ENCODE results near the gene MAML2.

The MAML2 gene

GRCh38 chr11:95964281-95964680 is 378.7 kb downstream of the MAML2 start:
- Mint-ChIP-seq H3K9me3 (no peaks in the 10 kb centered on the region), H3K4me1 (ENCODE audit: low read depth) (no peaks in the 10 kb centered on the region), H3K27me3 (no peaks in the 10 kb centered on the region), H3K27ac (no peak overlapping the region), H3K36me3 (ENCODE audit: low read depth) (no peaks in the 10 kb centered on the region), H3K4me3 (no peak overlapping the region)
- no peak for DNase-seq

- H3K4me1 Mint-ChIP-seq (ENCODE audit: low read depth) = no peaks in the 10 kb centered on the region
- no peaks in the 10 kb centered on the region for H3K27me3 Mint-ChIP-seq
- no peak overlapping the region for H3K4me3 Mint-ChIP-seq
- no peaks in the 10 kb centered on the region for H3K36me3 Mint-ChIP-seq (ENCODE audit: low read depth)
- H3K9me3 Mint-ChIP-seq = no peaks in the 10 kb centered on the region
- DNase-seq = no peak
- H3K27ac Mint-ChIP-seq = no peak overlapping the region
Measured at GRCh38 chr11:95961758-95962157, 381.2 kb downstream of the MAML2 start.

GRCh38 chr11:95950905-95951304 is 392.1 kb downstream of the MAML2 start:
- Mint-ChIP-seq H3K27me3 (no peaks in the 10 kb centered on the region), H3K36me3 (ENCODE audit: low read depth) (no peaks in the 10 kb centered on the region), H3K4me3 (no peak overlapping the region), H3K27ac (no peak overlapping the region), H3K4me1 (ENCODE audit: low read depth) (no peaks in the 10 kb centered on the region), H3K9me3 (peaks cover 2% of the 10 kb centered on the region)
- no peak for DNase-seq

GRCh38 chr11:95948637-95949036 is 394.4 kb downstream of the MAML2 start:
- Mint-ChIP-seq H3K4me3 (no peak overlapping the region), H3K36me3 (ENCODE audit: low read depth) (peaks cover 6% of the 10 kb centered on the region), H3K27ac (no peak overlapping the region), H3K27me3 (no peaks in the 10 kb centered on the region), H3K4me1 (ENCODE audit: low read depth) (no peaks in the 10 kb centered on the region), H3K9me3 (peaks cover 8% of the 10 kb centered on the region)
- DNase-seq = no peak

- H3K4me1 Mint-ChIP-seq (ENCODE audit: low read depth) = no peaks in the 10 kb centered on the region
- H3K27ac Mint-ChIP-seq = no peak overlapping the region
- no peak overlapping the region for H3K4me3 Mint-ChIP-seq
- no peak for DNase-seq
- no peaks in the 10 kb centered on the region for H3K27me3 Mint-ChIP-seq
- H3K9me3 Mint-ChIP-seq = peaks cover 8% of the 10 kb centered on the region
- peaks cover 6% of the 10 kb centered on the region for H3K36me3 Mint-ChIP-seq (ENCODE audit: low read depth)
Measured at GRCh38 chr11:95944623-95945022, 398.4 kb downstream of the MAML2 start.

GRCh38 chr11:95943546-95943945 is 399.4 kb downstream of the MAML2 start:
- H3K36me3 Mint-ChIP-seq (ENCODE audit: low read depth) = peaks cover 6% of the 10 kb centered on the region
- H3K4me1 Mint-ChIP-seq (ENCODE audit: low read depth) = no peaks in the 10 kb centered on the region
- H3K4me3 Mint-ChIP-seq = no peak overlapping the region
- peaks cover 8% of the 10 kb centered on the region for H3K9me3 Mint-ChIP-seq
- no peaks in the 10 kb centered on the region for H3K27me3 Mint-ChIP-seq
- no peak for DNase-seq
- no peak overlapping the region for H3K27ac Mint-ChIP-seq

DNA sequence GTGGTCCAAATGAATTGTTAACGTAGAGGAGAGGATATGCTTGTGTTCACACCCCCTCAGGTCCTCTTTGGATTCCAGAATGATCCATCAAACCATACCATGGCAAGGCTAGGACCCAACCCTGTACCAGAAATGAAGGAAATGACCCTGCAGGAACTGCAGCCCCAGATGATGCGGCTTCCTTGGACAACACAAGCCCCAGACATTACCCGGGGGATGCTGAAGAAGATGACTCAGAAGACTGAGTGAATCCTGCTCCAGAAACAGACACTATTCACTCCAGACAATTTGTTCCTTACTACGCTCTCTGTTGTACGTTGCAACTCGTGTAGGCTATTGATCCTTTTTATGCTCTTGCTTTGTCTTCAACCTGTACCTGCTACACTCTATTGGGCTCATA is 403.9 kb downstream of the MAML2 start:
- Mint-ChIP-seq H3K27ac (no peak overlapping the region), H3K4me1 (ENCODE audit: low read depth) (no peaks in the 10 kb centered on the region), H3K36me3 (ENCODE audit: low read depth) (no peaks in the 10 kb centered on the region), H3K4me3 (no peak overlapping the region), H3K9me3 (peaks cover 3% of the 10 kb centered on the region), H3K27me3 (no peaks in the 10 kb centered on the region)
- DNase-seq = no peak

DNA sequence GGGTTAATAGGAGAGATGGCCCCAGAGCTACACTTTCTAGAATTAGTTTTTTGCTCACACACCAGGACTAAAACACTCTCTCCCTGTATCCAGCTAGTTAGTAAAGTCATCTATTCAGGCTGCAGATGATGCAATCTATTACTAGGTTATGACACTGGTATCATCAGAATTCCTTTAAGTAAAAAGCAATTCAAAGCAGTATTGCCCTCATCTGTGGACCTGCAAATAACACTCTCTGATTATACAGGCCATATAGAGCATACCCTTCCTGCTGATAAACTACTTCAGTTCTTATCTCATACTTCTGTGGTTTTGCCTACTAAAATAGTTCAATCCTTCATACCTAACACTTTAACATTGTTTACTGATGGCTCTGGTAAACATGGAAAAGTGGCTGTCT is 405.6 kb downstream of the MAML2 start:
- no peaks in the 10 kb centered on the region for H3K4me1 Mint-ChIP-seq (ENCODE audit: low read depth)
- no peak for DNase-seq
- no peaks in the 10 kb centered on the region for H3K27me3 Mint-ChIP-seq
- H3K27ac Mint-ChIP-seq = no peak overlapping the region
- no peaks in the 10 kb centered on the region for H3K36me3 Mint-ChIP-seq (ENCODE audit: low read depth)
- H3K4me3 Mint-ChIP-seq = no peak overlapping the region
- H3K9me3 Mint-ChIP-seq = peaks cover under 1% of the 10 kb centered on the region

DNA sequence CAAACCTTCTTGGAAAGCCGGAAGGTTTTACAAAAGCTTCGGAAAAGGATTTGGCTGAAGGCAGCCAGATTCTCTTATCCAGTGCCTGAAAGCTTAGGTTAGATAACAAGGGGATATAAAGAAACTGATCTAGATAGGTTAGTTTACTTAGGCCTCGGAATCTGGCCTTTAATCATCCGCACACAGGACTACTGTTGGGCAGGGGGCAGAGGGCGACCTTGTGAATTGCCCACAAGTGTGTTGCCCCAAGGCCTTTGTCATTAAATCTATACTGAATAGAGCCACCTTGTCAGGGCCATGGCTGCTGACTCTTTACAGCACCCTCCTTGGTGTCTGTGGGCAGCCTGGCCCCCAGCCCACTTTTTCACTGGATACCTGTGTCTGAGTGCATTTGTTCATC is 409.4 kb downstream of the MAML2 start:
- Mint-ChIP-seq H3K27me3 (no peaks in the 10 kb centered on the region), H3K9me3 (peaks cover 14% of the 10 kb centered on the region), H3K4me1 (ENCODE audit: low read depth) (no peaks in the 10 kb centered on the region), H3K36me3 (ENCODE audit: low read depth) (no peaks in the 10 kb centered on the region), H3K4me3 (no peak overlapping the region), H3K27ac (no peak overlapping the region)
- DNase-seq = no peak

DNA sequence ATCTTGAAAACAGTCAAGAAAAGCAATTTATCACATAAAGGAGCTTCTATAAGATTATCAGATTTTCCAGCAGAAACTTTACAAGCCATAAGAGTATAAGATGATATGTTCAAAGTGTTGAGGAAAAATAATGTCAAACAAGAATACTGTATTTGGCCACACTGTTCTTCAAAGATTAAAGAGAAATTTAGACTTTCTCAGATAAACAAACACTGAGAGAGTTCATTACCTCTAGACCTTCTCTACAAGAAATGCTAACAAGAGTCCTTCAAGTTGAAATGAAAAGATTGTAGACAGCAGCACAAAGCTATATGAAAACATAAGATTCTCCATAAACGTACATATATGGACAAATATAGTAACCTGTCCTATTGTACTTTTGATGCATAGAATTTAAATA is 411.1 kb downstream of the MAML2 start:
- Mint-ChIP-seq H3K27me3 (no peaks in the 10 kb centered on the region), H3K4me3 (no peak overlapping the region), H3K27ac (no peak overlapping the region), H3K9me3 (peaks cover 14% of the 10 kb centered on the region), H3K36me3 (ENCODE audit: low read depth) (no peaks in the 10 kb centered on the region), H3K4me1 (ENCODE audit: low read depth) (no peaks in the 10 kb centered on the region)
- no peak for DNase-seq

DNA sequence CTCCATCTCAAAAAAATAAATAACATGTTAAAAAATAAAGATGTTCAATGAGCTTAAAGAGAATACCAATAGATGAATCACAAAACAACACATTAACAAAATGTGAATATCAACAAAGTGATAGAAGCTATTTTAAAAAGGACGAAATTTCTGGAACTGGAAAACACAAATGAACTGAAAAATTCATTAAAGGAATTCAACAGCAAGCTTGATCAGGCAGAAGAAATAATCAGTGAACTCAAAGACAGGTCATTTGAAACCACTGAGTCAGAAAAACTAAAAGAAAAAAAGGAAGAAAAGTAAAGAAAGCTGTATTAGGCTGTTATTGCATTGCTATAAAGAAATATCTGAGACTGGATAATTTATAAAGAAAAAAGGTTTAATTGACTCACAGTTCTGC is 412.0 kb downstream of the MAML2 start:
- Mint-ChIP-seq H3K9me3 (peaks cover 14% of the 10 kb centered on the region), H3K36me3 (ENCODE audit: low read depth) (peaks cover 1% of the 10 kb centered on the region), H3K27me3 (no peaks in the 10 kb centered on the region), H3K27ac (no peak overlapping the region), H3K4me3 (no peak overlapping the region), H3K4me1 (ENCODE audit: low read depth) (no peaks in the 10 kb centered on the region)
- DNase-seq = no peak

DNA sequence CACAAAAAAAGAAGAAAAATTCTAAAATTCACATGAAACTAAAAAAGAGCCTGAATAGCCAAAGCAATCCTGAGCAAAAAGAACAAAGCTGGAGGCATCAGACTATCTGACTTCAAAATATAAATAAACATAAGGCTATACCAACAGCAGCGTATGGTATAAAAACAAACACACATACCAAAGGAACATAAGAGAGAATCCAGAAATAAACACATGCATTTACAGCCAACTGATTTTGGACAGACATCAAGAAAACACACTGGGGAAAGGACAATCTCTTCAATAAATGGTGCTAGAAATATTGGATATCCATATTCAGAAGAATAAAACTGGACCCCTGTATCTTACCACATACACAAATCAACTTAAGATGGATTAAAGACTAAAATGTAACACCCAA is 416.3 kb downstream of the MAML2 start:
- Mint-ChIP-seq H3K27ac (no peak overlapping the region), H3K27me3 (no peaks in the 10 kb centered on the region), H3K4me3 (no peak overlapping the region), H3K4me1 (ENCODE audit: low read depth) (peaks cover 28% of the 10 kb centered on the region), H3K9me3 (peaks cover 12% of the 10 kb centered on the region), H3K36me3 (ENCODE audit: low read depth) (peaks cover 15% of the 10 kb centered on the region)
- DNase-seq = no peak
